ENCODE data around the gene POLRMT.
A peak's percentile ranks its signal among the peaks of the same experiment; 100 is the strongest.
"Not testable (repeated sequence)": the region's sequence is repeated elsewhere in the genome, so short reads cannot be mapped to it uniquely, and the experiment has no call there.

The POLRMT gene

GRCh38 chr19:676339-677105 is 43.2 kb upstream of the POLRMT start, which contains the start of gene FSTL3:
Gene FSTL3 (plus strand): TSS chr19:676392. CDS start chr19:676424, 32 bp downstream.
- Histone ChIP-seq H3K9me3 (ENCODE audit: control insufficient read depth in 1 of 2, low read length in 2 of 2) (no peaks in the 10 kb centered on the region), H3K4me1 (ENCODE audit: control insufficient read depth in 1 of 2, insufficient read depth in 2 of 2, low read length in 2 of 2) (peaks cover 6 to 18% of the 10 kb centered on the region in 2 donors), H3K36me3 (ENCODE audit: control insufficient read depth in 1 of 2, insufficient read depth in 2 of 2, low read length in 2 of 2) (no peaks in the 10 kb centered on the region), H3K4me3 (ENCODE audit: low read depth in 1 of 2, low read length in 2 of 2) (peak within 1 kb of the TSS; percentile 48), H3K27ac (ENCODE audit: low read depth, low read length) (peak within 1 kb of the TSS; percentile 41), H3K27me3 (ENCODE audit: control insufficient read depth in 1 of 2, insufficient read depth in 2 of 2, low read length in 2 of 2) (peaks cover 24 to 28% of the 10 kb centered on the region in 2 donors), H3K9ac (ENCODE audit: low read depth in 1 of 2, low read length in 2 of 2) (peak within 1 kb of the TSS; percentile 2 to 69)

- Histone ChIP-seq H3K9me3 (ENCODE audit: control insufficient read depth in 1 of 2, low read length in 2 of 2) (no peaks in the 10 kb centered on the region), H3K36me3 (ENCODE audit: control insufficient read depth in 1 of 2, insufficient read depth in 2 of 2, low read length in 2 of 2) (no peaks in the 10 kb centered on the region), H3K27me3 (ENCODE audit: control insufficient read depth in 1 of 2, insufficient read depth in 2 of 2, low read length in 2 of 2) (peaks cover 24 to 29% of the 10 kb centered on the region in 2 donors), H3K4me3 (ENCODE audit: low read depth in 1 of 2, low read length in 2 of 2) (peak overlapping the region in 1 of 2 donors; percentile 16), H3K4me1 (ENCODE audit: control insufficient read depth in 1 of 2, insufficient read depth in 2 of 2, low read length in 2 of 2) (peaks cover 6 to 15% of the 10 kb centered on the region in 2 donors), H3K27ac (ENCODE audit: low read depth, low read length) (no peak overlapping the region), H3K9ac (ENCODE audit: low read depth in 1 of 2, low read length in 2 of 2) (no peak overlapping the region)
Observed at GRCh38 chr19:676007-676338, 42.6 kb upstream of the POLRMT start.

- Histone ChIP-seq H3K4me3 (ENCODE audit: low read depth in 1 of 2, low read length in 2 of 2) (no peak overlapping the region), H3K27ac (ENCODE audit: low read depth, low read length) (no peak overlapping the region), H3K9me3 (ENCODE audit: control insufficient read depth in 1 of 2, low read length in 2 of 2) (no peaks in the 10 kb centered on the region), H3K9ac (ENCODE audit: low read depth in 1 of 2, low read length in 2 of 2) (no peak overlapping the region), H3K36me3 (ENCODE audit: control insufficient read depth in 1 of 2, insufficient read depth in 2 of 2, low read length in 2 of 2) (no peaks in the 10 kb centered on the region), H3K27me3 (ENCODE audit: control insufficient read depth in 1 of 2, insufficient read depth in 2 of 2, low read length in 2 of 2) (peaks cover 24 to 33% of the 10 kb centered on the region in 2 donors), H3K4me1 (ENCODE audit: control insufficient read depth in 1 of 2, insufficient read depth in 2 of 2, low read length in 2 of 2) (peaks cover 6 to 13% of the 10 kb centered on the region in 2 donors)
Observed at GRCh38 chr19:674282-675151, 41.2 kb upstream of the POLRMT start.

DNA sequence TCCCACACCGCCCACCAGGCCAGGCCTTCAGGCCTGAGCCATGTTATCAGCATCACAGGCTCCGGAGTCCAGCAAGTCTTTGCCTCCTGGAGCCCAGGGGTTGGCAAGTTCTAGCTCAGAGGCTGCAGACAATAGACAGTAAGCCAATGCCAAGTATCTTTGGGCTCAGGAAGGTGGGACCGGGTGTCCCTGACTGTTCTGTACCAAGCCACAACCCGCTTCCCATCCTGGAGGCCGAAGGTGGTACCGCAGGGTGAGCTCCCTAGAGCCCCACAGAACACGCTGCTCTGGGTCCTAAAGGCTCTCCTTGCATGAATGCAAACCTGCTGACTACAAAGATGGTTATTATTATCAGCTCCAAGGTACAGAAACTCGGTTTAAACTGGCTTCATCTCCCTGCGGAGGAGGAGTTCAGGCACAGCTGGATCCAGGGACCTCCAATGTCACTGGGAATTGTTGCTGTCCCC is 37.3 kb upstream of the POLRMT start:
- H3K27ac ChIP-seq (ENCODE audit: low read depth, low read length) = no peak overlapping the region
- H3K36me3 ChIP-seq (ENCODE audit: control insufficient read depth in 1 of 2, insufficient read depth in 2 of 2, low read length in 2 of 2) = no peaks in the 10 kb centered on the region
- H3K4me3 ChIP-seq (ENCODE audit: low read depth in 1 of 2, low read length in 2 of 2) = no peak overlapping the region
- peaks cover 8 to 24% of the 10 kb centered on the region in 2 donors for H3K27me3 ChIP-seq (ENCODE audit: control insufficient read depth in 1 of 2, insufficient read depth in 2 of 2, low read length in 2 of 2)
- no peak overlapping the region for H3K9ac ChIP-seq (ENCODE audit: low read depth in 1 of 2, low read length in 2 of 2)
- no peaks in the 10 kb centered on the region for H3K9me3 ChIP-seq (ENCODE audit: control insufficient read depth in 1 of 2, low read length in 2 of 2)
- H3K4me1 ChIP-seq (ENCODE audit: control insufficient read depth in 1 of 2, insufficient read depth in 2 of 2, low read length in 2 of 2) = peaks cover 0 to 5% of the 10 kb centered on the region in 2 donors

GRCh38 chr19:668675-669434 is 35.5 kb upstream of the POLRMT start:
- not testable (repeated sequence) for H3K36me3 ChIP-seq (ENCODE audit: control insufficient read depth in 1 of 2, insufficient read depth in 2 of 2, low read length in 2 of 2); H3K27me3 ChIP-seq (ENCODE audit: control insufficient read depth in 1 of 2, insufficient read depth in 2 of 2, low read length in 2 of 2); H3K9ac ChIP-seq (ENCODE audit: low read depth in 1 of 2, low read length in 2 of 2); H3K9me3 ChIP-seq (ENCODE audit: control insufficient read depth in 1 of 2, low read length in 2 of 2); H3K27ac ChIP-seq (ENCODE audit: low read depth, low read length); H3K4me3 ChIP-seq (ENCODE audit: low read depth in 1 of 2, low read length in 2 of 2)
- H3K4me1 ChIP-seq (ENCODE audit: control insufficient read depth in 1 of 2, insufficient read depth in 2 of 2, low read length in 2 of 2) = peaks cover 6 to 11% of the 10 kb centered on the region in 2 donors

DNA sequence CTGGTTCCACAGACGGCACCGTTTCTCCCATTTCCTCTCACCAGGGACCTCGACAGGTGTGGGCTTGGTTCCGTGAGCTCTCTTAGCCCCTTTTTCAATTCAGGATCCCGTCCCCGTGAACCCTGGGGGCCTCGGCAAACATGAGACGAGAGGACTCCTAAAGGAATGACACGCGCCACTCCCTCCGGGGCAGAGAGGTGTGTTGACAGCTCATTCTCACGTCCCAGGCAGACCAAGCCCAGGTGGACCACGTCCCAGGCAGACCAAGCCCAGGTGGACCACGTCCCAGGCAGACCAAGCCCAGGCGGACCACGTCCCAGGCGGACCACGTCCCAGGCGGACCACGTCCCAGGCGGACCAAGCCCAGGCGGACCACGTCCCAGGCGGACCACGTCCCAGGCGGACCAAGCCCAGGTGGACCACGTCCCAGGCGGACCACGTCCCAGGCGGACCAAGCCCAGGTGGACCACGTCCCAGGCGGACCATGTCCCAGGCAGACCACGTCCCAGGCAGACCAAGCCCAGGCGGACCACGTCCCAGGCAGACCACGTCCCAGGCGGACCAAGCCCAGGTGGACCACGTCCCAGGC is 33.7 kb upstream of the POLRMT start:
- not testable (repeated sequence) for H3K27me3 ChIP-seq (ENCODE audit: control insufficient read depth in 1 of 2, insufficient read depth in 2 of 2, low read length in 2 of 2); H3K9me3 ChIP-seq (ENCODE audit: control insufficient read depth in 1 of 2, low read length in 2 of 2); H3K4me3 ChIP-seq (ENCODE audit: low read depth in 1 of 2, low read length in 2 of 2); H3K27ac ChIP-seq (ENCODE audit: low read depth, low read length); H3K9ac ChIP-seq (ENCODE audit: low read depth in 1 of 2, low read length in 2 of 2); H3K36me3 ChIP-seq (ENCODE audit: control insufficient read depth in 1 of 2, insufficient read depth in 2 of 2, low read length in 2 of 2)
- peaks cover 11 to 16% of the 10 kb centered on the region in 2 donors for H3K4me1 ChIP-seq (ENCODE audit: control insufficient read depth in 1 of 2, insufficient read depth in 2 of 2, low read length in 2 of 2)

DNA sequence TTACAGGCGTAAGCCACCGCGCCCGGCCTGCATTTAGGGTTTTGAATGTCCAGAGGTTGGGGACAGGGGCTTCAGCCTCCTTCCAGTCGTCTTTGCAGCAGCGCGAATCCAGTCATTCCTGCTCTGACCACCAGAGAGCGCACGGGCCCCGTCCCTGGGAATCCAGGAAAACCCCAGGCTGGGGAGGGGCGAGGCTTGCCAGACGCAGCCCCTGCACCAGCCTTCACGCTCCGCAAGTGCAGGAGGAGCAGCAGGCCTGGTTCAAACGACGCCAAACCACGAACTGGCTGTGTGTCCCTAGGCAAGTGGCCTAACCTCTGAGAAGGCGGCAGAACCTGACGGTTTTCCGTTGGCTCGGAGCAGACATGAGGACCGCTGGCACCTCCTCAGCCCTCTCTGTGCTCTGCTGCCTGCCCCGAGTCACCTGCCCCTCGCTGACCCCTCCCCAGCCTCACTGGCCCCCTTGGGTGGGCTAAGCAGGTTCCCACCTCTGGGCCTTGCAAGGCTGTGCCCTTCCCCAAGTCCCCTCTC is 31.6 kb upstream of the POLRMT start:
- H3K9ac ChIP-seq (ENCODE audit: low read depth in 1 of 2, low read length in 2 of 2) = peak overlapping the region in 1 of 2 donors; percentile 72
- H3K36me3 ChIP-seq (ENCODE audit: control insufficient read depth in 1 of 2, insufficient read depth in 2 of 2, low read length in 2 of 2) = no peaks in the 10 kb centered on the region
- no peak overlapping the region for H3K27ac ChIP-seq (ENCODE audit: low read depth, low read length)
- no peaks in the 10 kb centered on the region for H3K27me3 ChIP-seq (ENCODE audit: control insufficient read depth in 1 of 2, insufficient read depth in 2 of 2, low read length in 2 of 2)
- H3K4me1 ChIP-seq (ENCODE audit: control insufficient read depth in 1 of 2, insufficient read depth in 2 of 2, low read length in 2 of 2) = peaks cover 17 to 35% of the 10 kb centered on the region in 2 donors
- H3K9me3 ChIP-seq (ENCODE audit: control insufficient read depth in 1 of 2, low read length in 2 of 2) = no peaks in the 10 kb centered on the region
- H3K4me3 ChIP-seq (ENCODE audit: low read depth in 1 of 2, low read length in 2 of 2) = peak overlapping the region; percentile 25 to 65

- no peaks in the 10 kb centered on the region for H3K27me3 ChIP-seq (ENCODE audit: control insufficient read depth in 1 of 2, insufficient read depth in 2 of 2, low read length in 2 of 2)
- H3K27ac ChIP-seq (ENCODE audit: low read depth, low read length) = peak overlapping the region; percentile 89
- H3K4me3 ChIP-seq (ENCODE audit: low read depth in 1 of 2, low read length in 2 of 2) = peak overlapping the region; percentile 70 to 72
- H3K4me1 ChIP-seq (ENCODE audit: control insufficient read depth in 1 of 2, insufficient read depth in 2 of 2, low read length in 2 of 2) = peaks cover 30 to 48% of the 10 kb centered on the region in 2 donors
- H3K36me3 ChIP-seq (ENCODE audit: control insufficient read depth in 1 of 2, insufficient read depth in 2 of 2, low read length in 2 of 2) = peaks cover 0 to under 1% of the 10 kb centered on the region in 2 donors
- no peaks in the 10 kb centered on the region for H3K9me3 ChIP-seq (ENCODE audit: control insufficient read depth in 1 of 2, low read length in 2 of 2)
- peak overlapping the region; percentile 64 to 94 for H3K9ac ChIP-seq (ENCODE audit: low read depth in 1 of 2, low read length in 2 of 2)
Observed at GRCh38 chr19:663682-664117, 30.4 kb upstream of the POLRMT start.

- Histone ChIP-seq H3K4me3 (ENCODE audit: low read depth in 1 of 2, low read length in 2 of 2) (peak within 1 kb of the TSS; percentile 71 to 72), H3K27ac (ENCODE audit: low read depth, low read length) (peak within 1 kb of the TSS; percentile 89), H3K9ac (ENCODE audit: low read depth in 1 of 2, low read length in 2 of 2) (peak within 1 kb of the TSS; percentile 92 to 94), H3K36me3 (ENCODE audit: control insufficient read depth in 1 of 2, insufficient read depth in 2 of 2, low read length in 2 of 2) (peaks cover 0 to 6% of the 10 kb centered on the region in 2 donors), H3K9me3 (ENCODE audit: control insufficient read depth in 1 of 2, low read length in 2 of 2) (no peaks in the 10 kb centered on the region), H3K27me3 (ENCODE audit: control insufficient read depth in 1 of 2, insufficient read depth in 2 of 2, low read length in 2 of 2) (no peaks in the 10 kb centered on the region), H3K4me1 (ENCODE audit: control insufficient read depth in 1 of 2, insufficient read depth in 2 of 2, low read length in 2 of 2) (peaks cover 35 to 54% of the 10 kb centered on the region in 2 donors)
Observed at GRCh38 chr19:662962-663681, 29.8 kb upstream of the POLRMT start, which contains the start of gene RNF126. Gene RNF126 (minus strand): TSS chr19:663214. CDS start chr19:663121, 93 bp downstream.

All from duodenal mucosa (tissue), 2 donors.